RWPE1 (cell line): Measurements from ENCODE around the gene NCAPG2.
"Not testable (repeated sequence)": the region's sequence is repeated elsewhere in the genome, so short reads cannot be mapped to it uniquely, and the experiment has no call there.

ENCODE experiments used
- CTCF ChIA-PET: fragments of 350-600 bp; sonication (Branson Sonifier 250); formaldehyde crosslinking; extraction: SDS; loops from one replicate; lab custom pipeline; 2021; lab: Yijun Ruan, JAX
- POLR2A ChIA-PET: fragments of 400-600 bp; formaldehyde crosslinking; extraction: SDS; loops from one replicate; lab custom pipeline; 2020; ENCODE audit warnings: antibody characterized with exemption; ENCODE audit not compliant: low non-redundant PET; lab: Yijun Ruan, JAX
- DNase-seq: peaks from one replicate; pipeline ENCODE4 v3.0.0; 2012; ENCODE audit warnings: low spot score
- H3K27ac ChIP-seq: fragments of 450-650 bp; 2 replicates; pipeline ENCODE4 v1.5.1; 2017
- TF ChIP-seq, protein P1 (sequence below): fragments of 450-650 bp; conservative IDR thresholded peaks from 2 replicates; pipeline ENCODE4 v1.5.1; 2017; ENCODE audit warnings: low read depth, mild to moderate bottlenecking

The NCAPG2 gene

DNA sequence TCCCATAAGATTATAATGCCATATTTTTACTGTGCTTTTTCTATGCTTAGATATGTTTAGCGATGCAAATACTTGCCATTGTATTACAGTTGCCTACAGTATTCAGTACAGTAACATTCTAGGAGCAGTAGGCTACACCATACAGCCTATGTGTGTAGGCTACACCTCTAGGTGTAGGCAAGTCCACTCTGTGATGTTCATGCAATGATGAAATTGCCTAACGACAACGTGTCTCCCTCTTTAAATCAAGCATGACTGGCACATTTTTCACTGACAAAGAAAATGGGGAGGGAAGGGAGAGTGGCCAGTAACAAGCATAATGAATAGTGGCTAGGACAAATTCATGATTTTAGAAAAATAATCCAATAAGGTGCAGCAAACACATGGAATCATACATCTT, 1.7 kb downstream of the NCAPG2 start:
- TF ChIP-seq, protein P1, sequence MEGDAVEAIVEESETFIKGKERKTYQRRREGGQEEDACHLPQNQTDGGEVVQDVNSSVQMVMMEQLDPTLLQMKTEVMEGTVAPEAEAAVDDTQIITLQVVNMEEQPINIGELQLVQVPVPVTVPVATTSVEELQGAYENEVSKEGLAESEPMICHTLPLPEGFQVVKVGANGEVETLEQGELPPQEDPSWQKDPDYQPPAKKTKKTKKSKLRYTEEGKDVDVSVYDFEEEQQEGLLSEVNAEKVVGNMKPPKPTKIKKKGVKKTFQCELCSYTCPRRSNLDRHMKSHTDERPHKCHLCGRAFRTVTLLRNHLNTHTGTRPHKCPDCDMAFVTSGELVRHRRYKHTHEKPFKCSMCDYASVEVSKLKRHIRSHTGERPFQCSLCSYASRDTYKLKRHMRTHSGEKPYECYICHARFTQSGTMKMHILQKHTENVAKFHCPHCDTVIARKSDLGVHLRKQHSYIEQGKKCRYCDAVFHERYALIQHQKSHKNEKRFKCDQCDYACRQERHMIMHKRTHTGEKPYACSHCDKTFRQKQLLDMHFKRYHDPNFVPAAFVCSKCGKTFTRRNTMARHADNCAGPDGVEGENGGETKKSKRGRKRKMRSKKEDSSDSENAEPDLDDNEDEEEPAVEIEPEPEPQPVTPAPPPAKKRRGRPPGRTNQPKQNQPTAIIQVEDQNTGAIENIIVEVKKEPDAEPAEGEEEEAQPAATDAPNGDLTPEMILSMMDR = no peak
- H3K27ac ChIP-seq = no peak overlapping the region
- ChIA-PET POLR2A (no interaction called here), CTCF (no interaction called here)
- DNase-seq = no peak

DNA sequence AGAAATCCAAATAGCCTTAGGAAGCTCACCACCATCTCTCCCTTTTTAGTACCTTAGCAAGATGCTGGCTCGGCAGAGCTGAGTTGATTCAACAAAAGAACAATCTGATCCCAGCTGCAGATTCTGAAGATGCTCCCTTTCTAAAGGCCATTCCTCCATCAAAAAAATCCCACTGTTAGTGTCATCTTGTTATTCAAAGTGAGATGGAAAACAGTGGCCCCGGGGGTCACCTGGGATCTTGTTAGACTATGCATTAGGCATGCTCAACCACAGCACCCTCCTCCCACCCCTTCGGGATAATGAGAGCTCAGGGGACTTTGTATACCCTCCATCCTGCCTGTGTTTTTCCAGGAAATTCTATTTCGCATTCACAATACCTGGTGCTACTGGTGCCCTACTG, 2.4 kb downstream of the NCAPG2 start:
- ChIA-PET POLR2A (no interaction called here), CTCF (no interaction called here)
- TF ChIP-seq, protein P1 = no peak
- no peak for DNase-seq
- H3K27ac ChIP-seq = no peak overlapping the region

DNA sequence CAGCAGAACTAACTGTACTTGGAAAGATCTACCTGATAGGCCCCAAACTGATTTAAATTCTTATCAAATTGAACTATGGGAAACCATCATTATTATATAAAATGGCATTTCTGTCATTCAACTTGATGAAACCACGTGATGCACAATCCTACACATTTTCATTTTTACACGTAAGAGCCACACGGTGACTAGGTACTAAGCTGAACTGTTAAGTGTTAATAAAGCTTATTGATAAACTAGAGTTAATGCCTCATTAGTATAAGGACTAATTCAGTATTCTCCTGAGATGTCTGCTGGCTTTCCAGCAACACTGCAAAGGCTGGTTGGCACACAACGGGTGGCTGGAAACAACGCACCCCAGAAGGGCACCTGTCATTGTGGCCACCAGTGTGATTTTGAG, 4.6 kb downstream of the NCAPG2 start:
- no peak overlapping the region for H3K27ac ChIP-seq
- POLR2A ChIA-PET = no interaction called here
- TF ChIP-seq, protein P1 = no peak
- no peak for DNase-seq
- CTCF ChIA-PET = no interaction called here

DNA sequence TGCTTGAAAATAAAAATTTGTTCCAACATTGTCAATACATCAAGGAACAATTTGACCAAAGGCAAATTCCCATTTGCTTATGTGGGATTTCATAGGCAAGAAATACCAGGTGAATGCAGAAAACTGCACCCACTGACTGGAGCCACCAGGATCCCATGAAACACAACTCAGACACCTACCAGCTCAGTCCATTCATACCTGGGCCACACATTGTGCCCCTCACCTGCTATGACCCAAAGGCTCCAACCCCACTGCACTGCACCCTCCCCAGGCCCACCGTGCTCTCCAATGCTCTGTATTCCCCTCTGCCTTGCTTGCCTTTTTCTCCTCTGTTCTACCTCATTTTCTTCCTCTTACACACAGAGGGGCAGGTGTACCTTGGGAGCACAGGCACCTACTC, 5.3 kb downstream of the NCAPG2 start:
- POLR2A ChIA-PET = no interaction called here
- TF ChIP-seq, protein P1 = no peak
- H3K27ac ChIP-seq = no peak overlapping the region
- DNase-seq = no peak
- CTCF ChIA-PET = interaction anchor here (0.6 kb wide), 1 partner anchor 362 kb away, joined by 4 read pairs; no protein-coding TSS in a partner anchor

DNA sequence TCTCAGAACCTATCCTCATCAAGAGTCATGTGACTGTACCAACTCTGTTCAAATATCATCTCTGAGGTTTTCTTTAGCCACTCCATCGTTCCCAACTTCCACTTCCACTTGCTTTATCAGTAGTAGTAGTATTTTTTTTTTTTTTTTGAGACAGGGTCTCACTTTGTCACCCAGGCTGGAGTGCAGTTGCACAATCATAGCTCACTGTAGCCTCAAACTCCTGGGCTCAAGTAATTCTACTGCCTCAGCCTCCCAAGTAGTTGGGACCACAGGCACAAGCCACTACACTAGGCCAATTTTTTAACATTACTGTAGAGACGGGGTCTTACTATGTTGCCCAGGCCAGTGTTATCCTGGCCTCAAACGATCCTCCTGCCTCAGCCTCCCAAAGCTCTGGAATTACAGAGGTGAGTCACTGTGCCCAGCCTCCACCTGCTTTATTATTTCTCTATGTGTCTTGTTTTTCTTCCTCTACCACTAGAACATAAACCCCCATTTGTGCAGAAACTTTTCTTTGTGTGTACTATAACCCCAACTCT, 5.9 kb downstream of the NCAPG2 start:
- TF ChIP-seq, protein P1 = no peak
- CTCF ChIA-PET = interaction anchor here (0.6 kb wide), 1 partner anchor 363 kb away, joined by 4 read pairs; no protein-coding TSS in a partner anchor
- H3K27ac ChIP-seq = no peak overlapping the region
- POLR2A ChIA-PET = no interaction called here
- DNase-seq = no peak

DNA sequence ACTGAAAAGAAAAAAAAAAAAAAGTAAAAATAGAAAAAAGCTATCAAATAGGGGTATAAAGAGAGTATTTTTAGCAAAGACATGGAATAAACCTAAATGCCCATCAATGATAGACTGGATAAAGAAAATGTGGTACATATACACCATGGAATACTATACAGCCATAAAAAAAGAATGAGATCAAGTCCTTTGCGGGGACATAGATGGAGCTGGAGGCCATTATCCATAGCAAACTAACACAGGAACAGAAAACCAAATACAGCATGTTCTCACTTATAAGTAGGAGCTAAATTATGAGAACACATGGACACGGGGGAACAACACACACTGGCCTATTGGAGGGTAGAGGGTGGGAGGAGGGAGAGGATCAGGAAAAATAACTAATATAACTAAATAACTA, 7.0 kb downstream of the NCAPG2 start:
- CTCF ChIA-PET, H3K27ac ChIP-seq, DNase-seq: not testable (repeated sequence)
- POLR2A ChIA-PET = interaction anchor here (0.6 kb wide), 1 partner anchor 45 kb away, joined by 3 read pairs; no protein-coding TSS in a partner anchor

DNA sequence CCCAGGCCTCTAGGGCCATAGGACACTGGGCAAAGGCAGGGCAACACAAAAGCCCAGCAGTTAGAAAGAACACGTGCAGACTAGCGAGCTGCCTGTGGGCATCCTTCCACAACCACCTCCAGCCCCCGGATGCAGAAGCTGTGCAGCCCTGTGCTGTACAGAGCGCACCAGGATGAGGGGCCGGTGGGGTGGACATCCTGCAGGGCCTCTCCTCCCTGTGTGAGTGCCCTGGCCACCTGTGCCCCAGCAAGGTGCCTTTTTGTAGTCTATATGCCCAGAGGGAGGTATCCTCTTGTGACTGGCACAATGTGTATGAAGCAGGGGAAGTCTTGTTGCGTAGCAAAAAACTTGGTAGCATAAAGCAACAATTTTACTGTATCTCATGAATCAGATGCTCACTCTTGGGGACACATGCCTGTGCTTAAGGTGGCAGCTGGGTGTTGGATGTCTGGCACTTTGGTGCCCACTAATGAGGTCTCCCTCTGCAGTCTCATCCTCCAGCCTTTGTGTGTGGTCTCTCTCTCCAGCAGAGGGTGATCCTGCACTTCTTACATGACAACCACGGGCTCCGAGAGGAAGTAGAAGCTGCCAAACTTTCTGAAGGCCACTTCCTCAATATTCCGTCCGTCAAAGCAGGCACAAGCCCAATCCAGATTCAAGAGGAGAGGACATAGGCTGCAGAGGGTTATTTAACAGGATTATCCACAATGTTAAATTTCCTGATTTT, 8.7 kb downstream of the NCAPG2 start:
- peak; percentile 15 for DNase-seq
- CTCF ChIA-PET = interaction anchor here (0.6 to 0.7 kb wide), 6 partner anchors 163 to 453 kb away, joined by 3 to 4 read pairs (median 4); no protein-coding TSS in a partner anchor
- TF ChIP-seq, protein P1 = peak; percentile 41
- POLR2A ChIA-PET = no interaction called here
- H3K27ac ChIP-seq = no peak overlapping the region
